Activated T-helper 1 cell treated with Interleukin-2 at 50 U/mL for 16 hours (primary cell): ENCODE measurements around the gene ZNF629.
"Not testable (repeated sequence)": the region's sequence is repeated elsewhere in the genome, so short reads cannot be mapped to it uniquely, and the experiment has no call there.

Experiments used
- DNase-seq: peaks from one replicate; pipeline ENCODE4 v3.0.0-alpha.2; 2020; ENCODE audit warnings: low read depth

Gene ZNF629

GRCh38 chr16:30786936-30787612, at the start of gene ZNF629:
Gene ZNF629 (minus strand): TSS chr16:30787205. CDS start chr16:30784482, 2,723 bp downstream.
- no peak for DNase-seq

- no peak for DNase-seq
Observed at GRCh38 chr16:30834130-30834740, 47.2 kb upstream of the ZNF629 start.

DNA sequence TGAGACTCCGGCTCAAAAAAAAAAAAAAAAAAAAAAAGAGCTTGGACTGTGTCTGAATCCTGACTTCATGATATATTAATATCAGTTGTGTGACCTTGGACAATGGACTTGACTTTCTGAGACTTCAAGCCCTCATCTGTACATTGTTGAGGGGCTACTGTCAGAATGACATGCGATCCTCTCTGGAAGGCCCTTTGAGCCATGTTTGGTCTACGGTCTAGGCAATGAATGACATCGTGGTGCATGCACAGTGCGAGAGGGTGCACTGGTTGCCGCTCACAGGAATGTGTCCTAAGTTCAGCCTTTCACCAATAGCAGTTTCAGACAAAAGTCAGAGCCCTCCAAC, 43.0 kb upstream of the ZNF629 start:
- no peak for DNase-seq

DNA sequence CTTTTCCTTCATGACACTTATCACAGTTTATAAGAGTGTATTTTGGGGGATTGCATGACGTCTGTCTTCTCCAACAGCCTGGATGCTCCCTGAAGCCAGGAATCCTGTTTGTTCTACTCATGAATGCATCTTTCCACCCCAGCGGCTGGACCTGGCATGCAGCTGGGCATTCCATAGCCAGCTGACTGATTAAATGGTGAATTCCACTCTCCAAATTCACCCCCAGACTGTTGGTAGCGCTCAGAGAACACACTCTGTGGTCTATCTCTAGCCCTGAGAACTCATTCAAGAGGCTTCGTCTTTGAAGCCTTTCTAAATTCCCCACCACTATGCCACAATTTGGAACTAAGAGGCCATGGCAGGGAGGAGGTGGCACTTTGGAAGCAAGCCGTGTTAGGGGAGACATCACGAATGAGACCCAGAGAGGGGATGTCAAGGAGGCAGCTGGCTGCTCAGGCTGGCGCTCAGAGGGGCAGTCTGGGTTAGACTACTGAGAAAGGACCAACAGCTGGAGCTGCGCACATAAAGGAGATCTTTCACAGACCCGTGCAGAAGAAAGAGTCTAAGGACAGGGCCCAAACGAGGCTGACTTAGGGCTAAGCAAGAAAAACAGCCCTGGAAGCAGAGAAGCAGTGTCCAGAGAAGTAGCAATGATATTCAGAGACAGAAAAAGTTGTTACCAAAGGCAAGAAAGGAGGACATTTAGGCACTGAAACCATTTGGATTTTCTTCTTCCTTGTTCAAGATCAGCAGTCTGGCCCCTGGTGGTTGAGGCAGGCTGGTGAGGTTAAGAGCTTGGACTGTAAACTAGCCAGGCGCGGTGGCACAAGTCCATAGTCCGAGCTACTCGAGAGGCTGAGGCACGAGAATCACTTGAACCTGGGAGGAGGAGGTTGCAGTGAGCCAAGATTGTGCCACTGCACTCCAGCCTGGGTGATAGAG, 42.4 kb upstream of the ZNF629 start:
- no peak for DNase-seq

DNA sequence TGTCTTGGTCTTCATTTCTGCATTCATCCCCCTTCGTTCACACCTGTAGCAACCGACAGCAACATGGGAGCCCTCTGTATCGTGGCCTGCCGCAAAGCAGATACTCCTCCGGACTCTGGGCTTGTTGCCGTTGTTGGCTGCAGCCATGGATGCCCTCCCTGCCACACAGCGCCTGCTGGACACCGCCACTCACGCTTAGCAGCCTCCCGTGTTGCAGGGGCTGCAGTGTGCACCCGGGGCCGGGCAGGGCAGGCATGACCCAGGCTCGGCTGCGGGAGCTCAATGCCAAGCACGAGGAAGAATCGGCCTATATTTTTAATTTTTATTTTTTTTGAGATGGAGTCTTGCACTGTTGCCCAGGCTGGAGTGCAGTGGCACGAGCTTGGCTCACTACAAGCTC, 34.9 kb upstream of the ZNF629 start:
- DNase-seq, result no peak

DNA sequence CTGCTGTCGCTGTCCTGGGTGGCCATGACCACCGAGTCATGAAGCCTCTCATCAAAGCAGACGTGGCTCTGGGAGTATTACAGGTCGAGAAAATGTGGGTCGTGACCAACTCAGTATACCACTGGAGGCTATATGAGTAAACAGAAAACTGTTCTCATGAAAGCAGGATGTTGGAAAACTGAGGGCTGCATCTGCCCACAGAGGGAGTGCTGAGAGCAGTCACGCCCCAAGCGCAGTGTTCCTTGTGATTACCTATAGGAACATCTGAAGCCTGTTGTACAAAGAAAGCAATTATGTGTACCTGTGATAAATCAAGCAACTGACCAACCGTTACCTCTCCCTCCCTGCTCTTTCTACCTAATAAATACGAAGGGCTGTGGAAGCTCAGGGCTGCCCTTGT, 34.4 kb upstream of the ZNF629 start:
- DNase-seq, result not testable (repeated sequence)

- DNase-seq, result no peak
Observed at GRCh38 chr16:30820952-30821421, 34.0 kb upstream of the ZNF629 start.

GRCh38 chr16:30816769-30817168, 29.8 kb upstream of the ZNF629 start:
- DNase-seq, result no peak

- no peak for DNase-seq
Observed at GRCh38 chr16:30813821-30814189, 26.8 kb upstream of the ZNF629 start.

- not testable (repeated sequence) for DNase-seq
Observed at GRCh38 chr16:30809675-30810074, 22.7 kb upstream of the ZNF629 start.

DNA sequence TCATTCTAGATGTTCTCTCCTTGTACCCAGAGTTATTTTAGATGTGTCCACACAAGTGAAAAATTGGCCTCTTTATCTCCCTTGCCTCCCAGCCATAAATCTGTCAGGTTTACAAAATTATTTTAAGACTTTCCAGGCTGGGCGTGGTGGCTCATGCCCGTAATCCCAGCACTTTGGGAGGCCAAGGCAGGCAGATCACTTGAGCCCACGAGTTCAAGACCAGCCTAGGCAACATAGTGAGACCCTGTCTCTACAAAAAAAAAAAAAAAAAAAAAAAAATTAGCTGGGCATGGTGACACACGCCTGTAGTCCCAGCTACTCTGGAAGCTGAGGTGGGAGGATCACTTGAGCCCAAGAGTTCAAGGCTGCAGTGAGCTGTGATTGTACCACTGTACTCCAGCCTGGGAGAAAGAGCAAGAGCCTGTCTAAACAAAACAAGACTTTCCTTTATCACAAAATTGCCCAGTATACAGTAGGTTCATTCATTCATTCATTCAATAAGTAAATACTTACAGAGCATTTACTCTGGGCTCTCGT, 22.0 kb upstream of the ZNF629 start:
- not testable (repeated sequence) for DNase-seq

DNA sequence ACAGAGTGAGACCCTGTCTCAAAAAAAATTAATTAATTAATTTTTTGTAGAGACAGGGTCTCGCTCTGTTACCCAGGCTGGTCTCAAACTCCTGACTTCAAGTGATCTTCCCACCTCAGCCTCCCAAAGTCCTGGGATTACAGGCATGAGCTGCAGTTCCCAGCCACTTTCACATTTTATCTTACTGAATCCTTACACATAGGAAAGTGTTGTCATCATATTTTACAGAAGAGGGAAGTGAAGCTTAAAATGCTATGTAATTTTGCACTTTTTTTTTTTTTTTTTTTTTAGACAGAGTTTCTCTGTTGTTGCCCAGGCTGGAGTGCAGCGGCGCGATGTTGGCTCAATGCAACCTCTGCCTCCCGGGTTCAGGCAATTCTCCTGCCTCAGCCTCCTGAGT, 21.1 kb upstream of the ZNF629 start:
- DNase-seq, result no peak

- peak; percentile 39 for DNase-seq
Observed at GRCh38 chr16:30805370-30806169, 18.6 kb upstream of the ZNF629 start.

- DNase-seq, result no peak
Observed at GRCh38 chr16:30805056-30805369, 18.0 kb upstream of the ZNF629 start.

DNA sequence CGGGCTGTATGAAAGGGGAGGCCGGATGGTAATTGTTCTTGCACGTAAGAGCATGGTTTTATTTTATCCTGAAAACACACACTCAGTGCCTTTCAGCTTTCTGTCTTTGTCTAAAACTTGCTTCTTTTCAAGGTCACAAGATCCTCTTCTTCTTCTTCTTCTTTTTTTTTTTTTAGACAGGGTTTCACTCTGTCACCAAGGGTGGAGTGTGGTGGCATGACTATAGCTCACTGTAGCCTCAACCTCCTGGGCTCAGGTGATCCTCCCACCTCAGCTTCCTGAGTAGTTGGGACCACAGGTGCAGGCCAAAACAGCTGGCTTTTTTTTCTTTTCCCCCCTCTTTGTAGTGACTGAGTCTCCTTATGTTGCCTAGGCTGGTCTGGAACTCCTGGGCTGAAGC, 15.9 kb upstream of the ZNF629 start:
- no peak for DNase-seq

DNA sequence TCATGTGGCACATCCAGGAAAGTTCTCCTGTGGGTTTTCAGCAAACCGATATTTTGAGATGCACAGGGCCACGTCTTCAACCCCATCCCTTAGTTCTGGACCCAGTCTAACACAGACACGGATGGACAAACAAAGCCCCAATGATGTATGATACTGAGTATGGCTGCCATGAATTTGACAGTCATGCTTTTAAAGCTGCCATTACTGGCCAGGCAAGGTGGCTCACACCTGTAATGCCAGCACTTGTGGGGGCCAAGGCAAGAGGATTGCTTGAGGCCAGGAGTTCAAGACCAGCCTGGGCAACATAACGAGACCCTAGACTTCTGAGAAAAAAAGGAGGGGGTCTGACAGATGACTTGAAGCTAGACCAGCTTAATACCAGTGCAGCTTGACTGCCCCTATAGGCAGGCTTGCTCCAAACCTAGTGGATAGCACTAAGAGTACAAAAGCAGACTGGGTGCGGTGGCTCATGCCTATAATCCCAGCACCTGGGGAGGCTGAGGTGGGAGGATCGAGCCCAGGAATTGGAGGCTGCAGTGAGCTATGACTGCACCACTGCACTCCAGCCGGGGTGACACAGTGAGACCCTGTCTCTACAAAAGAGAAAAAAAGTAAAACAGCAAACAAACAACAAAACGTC, 10.8 kb upstream of the ZNF629 start:
- no peak for DNase-seq

DNA sequence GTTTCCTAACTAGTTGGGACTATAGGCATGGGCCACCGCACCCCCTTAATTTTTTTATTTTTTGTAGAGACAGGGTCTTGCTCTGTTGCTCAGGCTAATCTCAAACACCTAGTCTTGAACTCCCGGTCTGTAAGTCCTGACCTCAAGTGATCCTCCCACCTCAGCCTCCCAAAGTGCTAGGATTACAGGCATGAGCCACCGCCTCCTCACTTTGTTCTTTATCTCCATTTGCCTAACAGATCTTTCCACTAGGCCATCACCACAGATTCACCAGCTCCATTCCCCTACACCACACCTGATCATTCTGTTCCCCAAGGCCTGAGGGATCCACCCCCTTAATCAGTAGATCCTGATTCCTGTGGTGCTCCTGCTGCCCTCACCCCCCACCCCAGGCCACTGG, 7.6 kb upstream of the ZNF629 start:
- DNase-seq, result no peak

DNA sequence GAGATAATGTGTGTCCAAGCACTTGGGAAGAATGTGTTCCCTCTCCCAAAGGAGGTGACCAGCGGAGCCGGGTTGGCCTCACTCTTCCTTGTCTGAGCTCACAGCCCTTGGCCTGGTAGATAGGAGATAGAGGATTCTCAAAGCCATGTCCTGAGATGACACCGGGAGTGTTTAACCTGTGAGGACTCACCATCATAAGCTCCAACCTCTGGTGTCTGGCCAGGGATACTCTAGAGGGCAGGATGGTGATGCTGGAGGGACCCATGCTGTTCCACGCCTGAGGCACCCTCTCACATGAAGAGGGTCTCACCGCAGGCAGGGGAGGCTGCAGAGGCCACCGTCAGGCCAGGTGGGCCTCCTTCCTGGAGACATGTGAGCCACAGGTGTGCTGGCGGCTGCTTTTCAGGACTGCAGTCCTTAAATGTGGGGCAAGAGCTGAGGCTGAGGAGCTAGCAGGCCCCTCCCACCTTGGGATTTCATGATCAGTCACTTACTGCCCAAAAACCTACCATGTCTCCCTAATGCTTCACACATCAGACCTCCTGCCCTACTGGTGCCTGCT, 6.6 kb upstream of the ZNF629 start:
- DNase-seq, result no peak

- DNase-seq, result no peak
Observed at GRCh38 chr16:30787613-30788378, 791 bp upstream of the ZNF629 start.
